HepG2 (cell line): ENCODE data around the gene ANXA7. TPM values are rescaled to one million over a fixed set of nuclear protein-coding genes. Genes with fewer than 3 reads are reported as not detected.

Experiments
- ARID4A ChIP-seq: sonication (generic); formaldehyde crosslinking; IDR thresholded peaks from 2 replicates; pipeline ENCODE4 v1.5.0; 2020; ENCODE audit warnings: mild to moderate bottlenecking, missing genetic modification reagents, borderline replicate concordance
- BCL6 ChIP-seq: IDR thresholded peaks from 2 replicates; pipeline ENCODE4 v1.6.1; 2016; ENCODE audit warnings: missing genetic modification reagents, missing compliant biosample characterization
- HIVEP1 ChIP-seq: sonication (generic); formaldehyde crosslinking; IDR thresholded peaks from 2 replicates; pipeline ENCODE4 v1.4.0; 2020; ENCODE audit warnings: mild to moderate bottlenecking, missing genetic modification reagents
- KDM5A ChIP-seq: fragments of 200-600 bp; sonication (generic); IDR thresholded peaks from 2 replicates; pipeline ENCODE4 v1.7.0; 2018; ENCODE audit warnings: antibody characterized with exemption, mild to moderate bottlenecking, low read length, borderline replicate concordance
- MXI1 ChIP-seq: IDR thresholded peaks from 3 replicates; pipeline ENCODE4 v1.6.1; 2012; ENCODE audit warnings: low read depth, low read length, inconsistent platforms, borderline replicate concordance
- NAIF1 ChIP-seq: sonication (generic); formaldehyde crosslinking; IDR thresholded peaks from 2 replicates; pipeline ENCODE4 v1.5.0; 2020; ENCODE audit warnings: mild to moderate bottlenecking, missing genetic modification reagents, borderline replicate concordance
- NFKB2 ChIP-seq: sonication (generic); formaldehyde crosslinking; IDR thresholded peaks from 2 replicates; pipeline ENCODE4 v1.4.0; 2020; ENCODE audit warnings: missing genetic modification reagents, borderline replicate concordance
- NR0B2 ChIP-seq: sonication (generic); formaldehyde crosslinking; IDR thresholded peaks from 2 replicates; pipeline ENCODE4 v1.4.0; 2020; ENCODE audit warnings: mild to moderate bottlenecking, missing genetic modification reagents
- POLR2A ChIP-seq, 2 experiments: IDR thresholded peaks; 2 replicates each; pipeline ENCODE4 v1.6.1; 2011; ENCODE audit warnings: low read depth in 2 of 2, low read length in 2 of 2, mild to moderate bottlenecking in 1 of 2, moderate library complexity in 1 of 2; ENCODE audit not compliant: insufficient read depth in 1 of 2
- POLR2AphosphoS5 ChIP-seq: IDR thresholded peaks from 2 replicates; pipeline ENCODE4 v1.6.1; 2012; ENCODE audit warnings: low read depth, low read length
- POLR2G ChIP-seq: fragments of 200-400 bp; formaldehyde crosslinking; IDR thresholded peaks from 2 replicates; pipeline ENCODE4 v1.6.1; 2018; ENCODE audit warnings: mild to moderate bottlenecking, low read depth, low read length, moderate library complexity
- RARA ChIP-seq: IDR thresholded peaks from 2 replicates; pipeline ENCODE4 v1.6.1; 2016; ENCODE audit warnings: missing genetic modification reagents, missing compliant biosample characterization
- RBFOX2 ChIP-seq: fragments of 200-400 bp; formaldehyde crosslinking; IDR thresholded peaks from 2 replicates; pipeline ENCODE4 v1.6.1; 2017; ENCODE audit warnings: low read depth, mild to moderate bottlenecking, low read length
- YY1 ChIP-seq: IDR thresholded peaks from 2 replicates; pipeline ENCODE4 v1.6.1; 2011; ENCODE audit warnings: low read length, low read depth, moderate library complexity, mild to moderate bottlenecking; ENCODE audit not compliant: insufficient read depth, insufficient replicate concordance
- ZNF44 ChIP-seq: sonication (generic); formaldehyde crosslinking; IDR thresholded peaks from 2 replicates; pipeline ENCODE4 v1.5.1; 2020; ENCODE audit warnings: mild to moderate bottlenecking, missing genetic modification reagents
- ZNF607 ChIP-seq: sonication (generic); formaldehyde crosslinking; IDR thresholded peaks from 2 replicates; pipeline ENCODE4 v1.5.1; 2020; ENCODE audit warnings: missing genetic modification reagents, mild to moderate bottlenecking, borderline replicate concordance
- ZNF614 ChIP-seq: IDR thresholded peaks from 2 replicates; pipeline ENCODE4 v1.6.1; 2018; ENCODE audit warnings: missing biosample characterization, missing genetic modification reagents, inconsistent platforms, borderline replicate concordance
- ZNF724P ChIP-seq: sonication (generic); formaldehyde crosslinking; IDR thresholded peaks from 2 replicates; pipeline ENCODE4 v1.8.0; 2022; ENCODE audit warnings: missing genetic modification reagents, borderline replicate concordance
- ZSCAN31 ChIP-seq: sonication (generic); formaldehyde crosslinking; IDR thresholded peaks from 2 replicates; pipeline ENCODE4 v1.5.0; 2020; ENCODE audit warnings: low read depth, mild to moderate bottlenecking, missing genetic modification reagents
- polyA plus RNA-seq, 8 experiments: library from polyadenylated mRNA; depleted of rRNA in 3 of 8; stranded (reverse) in 7 of 8; unstranded in 1 of 8; fragments of >200 nt; fragmentation: Illumina TruSeq in 4 of 8; extraction: Trizol in 4 of 8; gene quantifications; 2 replicates each; pipeline versions ENCODE4 v1.2.1 to v1.2.3, GENCODE V29; 2011 to 2016; ENCODE audit warnings: low read depth in 4 of 8, missing spikeins in 1 of 8, mixed read lengths in 1 of 8; ENCODE audit not compliant: insufficient read depth in 1 of 8
- total RNA-seq, 5 experiments: library from RNA; depleted of rRNA; stranded (reverse); fragments of >200 nt; fragmentation: Illumina TruSeq; extraction: Trizol; gene quantifications; 2 replicates each; pipeline ENCODE4 v1.2.3, GENCODE V29; 2016; ENCODE audit warnings: low read depth in 1 of 5
- TF ChIP-seq, protein P1 (sequence below): sonication (generic); formaldehyde crosslinking; IDR thresholded peaks from 2 replicates; pipeline ENCODE4 v1.5.1; 2020; ENCODE audit warnings: mild to moderate bottlenecking, moderate library complexity, missing genetic modification reagents

Gene ANXA7
- total and polyA plus RNA-seq, 2 of the 13 experiments (the other 11 are each of a cell fraction or from before 2014, with no cell fraction given), result 54.8 to 89.0 TPM

GRCh38 chr10:73358331-73359279, 55.3 kb downstream of the ANXA7 start, which contains the start of gene CFAP70 (continued):
- TF ChIP-seq POLR2AphosphoS5, result peak; percentile 84
- TF ChIP-seq, protein P1, sequence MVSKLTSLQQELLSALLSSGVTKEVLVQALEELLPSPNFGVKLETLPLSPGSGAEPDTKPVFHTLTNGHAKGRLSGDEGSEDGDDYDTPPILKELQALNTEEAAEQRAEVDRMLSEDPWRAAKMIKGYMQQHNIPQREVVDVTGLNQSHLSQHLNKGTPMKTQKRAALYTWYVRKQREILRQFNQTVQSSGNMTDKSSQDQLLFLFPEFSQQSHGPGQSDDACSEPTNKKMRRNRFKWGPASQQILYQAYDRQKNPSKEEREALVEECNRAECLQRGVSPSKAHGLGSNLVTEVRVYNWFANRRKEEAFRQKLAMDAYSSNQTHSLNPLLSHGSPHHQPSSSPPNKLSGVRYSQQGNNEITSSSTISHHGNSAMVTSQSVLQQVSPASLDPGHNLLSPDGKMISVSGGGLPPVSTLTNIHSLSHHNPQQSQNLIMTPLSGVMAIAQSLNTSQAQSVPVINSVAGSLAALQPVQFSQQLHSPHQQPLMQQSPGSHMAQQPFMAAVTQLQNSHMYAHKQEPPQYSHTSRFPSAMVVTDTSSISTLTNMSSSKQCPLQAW (CRISPR knock-in tag), result peak; percentile 63; the same call in 1 of the 2 replicates
- peak; percentile 62; the same call in 1 of the 3 replicates for TF ChIP-seq MXI1
- peak; percentile 9; the same call in 1 of the 2 replicates for TF ChIP-seq BCL6
- TF ChIP-seq YY1, result peak; percentile 32
- TF ChIP-seq POLR2A (IDR thresholded peaks at IDR 0.05; ENCODE audit: insufficient read depth in 1 of 2, low read depth in 2 of 2, low read length in 2 of 2), result peak; percentile 66 to 74
- TF ChIP-seq RARA (CRISPR knock-in tag), result 0 out of 2 replicates have a peak, but pooled peaks have one; percentile 11
- TF ChIP-seq ZNF724P (CRISPR knock-in tag), result no peak
- TF ChIP-seq ZSCAN31 (CRISPR knock-in tag), result peak; percentile 64; the same call in 1 of the 2 replicates
- TF ChIP-seq NR0B2 (CRISPR knock-in tag), result 0 out of 2 replicates have a peak, but pooled peaks have one; percentile 28
- no peak for TF ChIP-seq ZNF44 (CRISPR knock-in tag)
- peak; percentile 83; the same call in 1 of the 2 replicates for TF ChIP-seq KDM5A
- peak; percentile 58; the same call in 1 of the 2 replicates for TF ChIP-seq NFKB2 (CRISPR knock-in tag)
- TF ChIP-seq POLR2G, result peak; percentile 85
- peak; percentile 44; the same call in 1 of the 2 replicates for TF ChIP-seq ZNF607 (CRISPR knock-in tag)
- TF ChIP-seq ZNF614 (CRISPR knock-in tag), result peak; percentile 42; the same call in 1 of the 2 replicates
- peak; percentile 70 for TF ChIP-seq RBFOX2
- TF ChIP-seq HIVEP1 (CRISPR knock-in tag), result 0 out of 2 replicates have a peak, but pooled peaks have one; percentile 38
- TF ChIP-seq NAIF1 (CRISPR knock-in tag), result peak; percentile 83
- TF ChIP-seq ARID4A (CRISPR knock-in tag), result peak; percentile 76; the same call in 1 of the 2 replicates
